ENCODE data around the gene G6PC3.
"Not testable (repeated sequence)": the region's sequence is repeated elsewhere in the genome, so short reads cannot be mapped to it uniquely, and the experiment has no call there.

G6PC3 gene

DNA sequence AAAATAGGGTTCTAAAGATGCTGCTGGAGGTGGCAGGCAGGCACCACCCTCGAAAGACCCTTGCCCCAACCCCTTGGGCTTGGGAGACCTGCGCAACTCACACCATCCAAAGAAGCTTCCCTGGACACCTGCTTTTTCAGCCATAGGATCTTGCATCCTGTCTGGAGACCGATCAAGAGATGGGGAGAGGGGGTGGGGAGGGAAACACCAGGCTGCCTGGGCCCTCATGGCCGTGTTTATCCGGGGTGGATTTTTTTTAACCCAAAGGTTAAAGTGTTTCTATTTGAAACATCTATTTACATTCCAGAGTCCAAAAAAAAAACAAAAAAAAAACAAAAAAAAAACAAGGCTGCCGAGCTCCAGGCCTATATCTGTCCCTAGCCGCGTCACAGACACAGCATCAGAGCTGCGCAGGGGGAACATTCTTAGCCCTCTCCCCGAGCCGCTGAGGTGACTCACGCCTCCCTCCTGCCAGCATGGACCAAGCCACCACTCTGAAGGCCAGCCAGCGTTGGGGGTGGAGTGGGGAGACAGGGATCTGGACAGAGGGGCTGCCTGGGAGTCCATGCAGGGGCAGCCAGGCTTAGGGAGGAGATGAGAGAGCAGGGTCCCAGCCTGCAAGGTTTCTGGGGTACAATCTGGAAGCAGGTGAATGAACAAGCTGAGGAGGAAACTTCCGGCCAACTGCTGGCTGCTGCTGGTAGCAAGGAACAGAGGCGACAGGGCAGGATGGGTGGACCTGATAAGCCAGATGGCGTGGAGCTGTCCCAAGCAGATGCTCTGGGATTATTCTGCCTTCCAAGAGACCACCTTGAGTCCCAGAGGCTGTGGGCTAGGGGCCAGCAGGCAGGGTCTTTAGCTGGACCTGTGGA lies 38.1 kb downstream of the G6PC3 start:
- DNase-seq (ENCODE audit: low read depth in 2 of 2), result no peak

DNA sequence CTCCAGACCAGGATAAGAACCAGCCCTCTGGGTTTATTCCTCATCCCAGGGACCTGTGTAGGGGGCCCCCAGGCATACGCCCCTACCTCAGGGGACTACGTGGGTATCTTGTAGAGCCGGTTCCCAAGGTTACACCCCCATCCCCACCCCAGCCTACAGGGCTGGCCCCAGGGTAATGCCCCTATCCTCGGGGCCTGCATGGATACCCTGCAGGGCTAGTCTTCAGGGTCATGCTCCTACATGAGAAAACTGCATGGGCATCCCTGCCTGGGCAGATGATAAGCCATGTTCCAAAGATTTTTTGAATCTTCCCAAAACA lies 38.7 kb downstream of the G6PC3 start:
- no peak for DNase-seq (ENCODE audit: low read depth in 2 of 2)

DNA sequence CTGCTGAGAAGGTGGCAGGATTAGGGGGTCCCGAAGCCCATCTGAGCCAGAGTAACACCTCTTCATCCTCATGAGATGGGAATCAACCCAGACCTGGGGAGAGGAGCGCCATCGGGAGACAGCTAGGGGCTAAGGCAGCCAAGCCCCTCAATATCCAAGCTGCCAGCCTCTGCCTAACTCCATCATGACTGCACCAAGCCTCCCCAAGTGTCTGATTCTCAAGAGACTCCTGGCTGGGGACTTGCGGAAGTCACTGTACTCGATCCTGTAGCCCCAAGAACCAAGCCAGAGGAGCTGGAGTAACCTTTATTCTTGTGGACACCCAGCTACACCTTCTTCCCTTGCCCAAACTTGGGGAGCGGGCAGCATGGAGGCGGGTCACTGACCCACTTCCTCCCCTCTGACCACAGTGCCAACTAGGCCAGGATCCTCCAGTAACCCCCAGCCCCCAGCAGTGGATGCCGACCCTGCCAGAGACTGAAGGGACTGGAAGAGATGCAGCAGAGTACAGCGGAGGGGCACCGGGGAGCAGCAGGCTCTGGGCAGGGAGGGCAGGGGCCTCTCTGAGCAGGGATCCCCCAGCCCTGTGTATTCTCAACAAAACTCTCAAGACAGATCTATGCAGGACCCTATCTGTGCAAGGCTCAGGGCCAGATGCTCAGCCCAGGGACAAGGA lies 39.6 kb downstream of the G6PC3 start:
- no peak for DNase-seq (ENCODE audit: low read depth in 2 of 2)

DNA sequence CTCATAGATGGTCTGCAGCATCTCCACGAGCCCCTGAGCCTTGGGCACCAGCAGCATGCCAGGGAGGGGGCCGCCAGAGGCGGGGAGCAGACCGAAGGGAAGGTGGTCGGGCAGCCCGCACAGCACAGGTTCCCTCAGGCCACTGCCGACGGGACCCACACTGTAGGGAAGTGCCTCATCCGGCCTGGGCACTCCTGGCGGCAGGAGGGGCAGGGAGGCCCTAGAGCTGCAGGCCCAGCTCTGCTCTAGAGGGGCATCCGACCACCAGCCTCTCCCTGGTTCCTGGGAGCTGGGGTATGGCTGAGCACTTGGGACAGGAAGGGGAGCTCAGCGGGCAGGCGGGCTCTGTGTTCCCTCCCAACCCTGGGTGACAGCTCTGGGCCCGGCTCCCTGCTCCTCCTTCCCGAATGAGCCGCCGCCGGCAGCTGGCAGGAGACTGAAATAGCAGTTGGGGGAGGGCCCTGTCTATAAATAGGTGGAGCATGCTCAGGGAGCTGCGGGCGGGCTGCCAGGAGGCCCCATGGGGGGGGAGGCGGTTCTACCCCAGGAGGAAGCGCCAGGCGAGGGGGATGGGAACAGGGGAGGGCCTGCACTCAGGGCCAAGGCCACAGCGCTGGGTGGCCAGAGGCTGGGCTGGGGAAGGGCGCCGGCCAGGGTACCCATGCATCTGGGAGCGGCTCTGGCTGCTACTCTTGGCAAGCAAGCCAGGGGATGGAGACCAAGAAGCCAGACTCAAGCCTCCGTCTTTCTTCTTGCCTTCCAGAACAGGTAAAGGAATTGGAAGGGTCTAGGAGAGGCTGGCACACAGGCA lies 40.5 kb downstream of the G6PC3 start:
- DNase-seq (ENCODE audit: low read depth in 2 of 2), result peak; percentile 33 to 52

DNA sequence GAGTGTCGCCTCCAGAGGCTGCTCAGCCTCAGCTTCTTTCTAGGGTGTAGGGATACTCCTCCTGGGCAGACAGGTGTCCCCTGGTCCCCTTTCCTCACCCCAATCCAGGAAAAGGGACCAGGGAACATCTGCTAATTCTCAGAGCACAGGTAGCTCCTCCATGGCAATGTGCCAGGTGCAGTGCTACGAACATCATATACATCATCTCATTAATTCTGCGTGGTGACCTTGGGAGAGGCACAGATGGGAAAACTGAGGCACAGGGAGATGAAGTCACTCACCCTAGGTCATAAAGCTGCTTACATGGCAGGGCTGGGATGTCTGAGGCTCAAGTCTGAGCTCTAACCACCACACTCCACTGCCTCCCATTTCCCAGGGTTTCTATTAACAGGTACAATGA lies 41.2 kb downstream of the G6PC3 start:
- no peak for DNase-seq (ENCODE audit: low read depth in 2 of 2)

DNA sequence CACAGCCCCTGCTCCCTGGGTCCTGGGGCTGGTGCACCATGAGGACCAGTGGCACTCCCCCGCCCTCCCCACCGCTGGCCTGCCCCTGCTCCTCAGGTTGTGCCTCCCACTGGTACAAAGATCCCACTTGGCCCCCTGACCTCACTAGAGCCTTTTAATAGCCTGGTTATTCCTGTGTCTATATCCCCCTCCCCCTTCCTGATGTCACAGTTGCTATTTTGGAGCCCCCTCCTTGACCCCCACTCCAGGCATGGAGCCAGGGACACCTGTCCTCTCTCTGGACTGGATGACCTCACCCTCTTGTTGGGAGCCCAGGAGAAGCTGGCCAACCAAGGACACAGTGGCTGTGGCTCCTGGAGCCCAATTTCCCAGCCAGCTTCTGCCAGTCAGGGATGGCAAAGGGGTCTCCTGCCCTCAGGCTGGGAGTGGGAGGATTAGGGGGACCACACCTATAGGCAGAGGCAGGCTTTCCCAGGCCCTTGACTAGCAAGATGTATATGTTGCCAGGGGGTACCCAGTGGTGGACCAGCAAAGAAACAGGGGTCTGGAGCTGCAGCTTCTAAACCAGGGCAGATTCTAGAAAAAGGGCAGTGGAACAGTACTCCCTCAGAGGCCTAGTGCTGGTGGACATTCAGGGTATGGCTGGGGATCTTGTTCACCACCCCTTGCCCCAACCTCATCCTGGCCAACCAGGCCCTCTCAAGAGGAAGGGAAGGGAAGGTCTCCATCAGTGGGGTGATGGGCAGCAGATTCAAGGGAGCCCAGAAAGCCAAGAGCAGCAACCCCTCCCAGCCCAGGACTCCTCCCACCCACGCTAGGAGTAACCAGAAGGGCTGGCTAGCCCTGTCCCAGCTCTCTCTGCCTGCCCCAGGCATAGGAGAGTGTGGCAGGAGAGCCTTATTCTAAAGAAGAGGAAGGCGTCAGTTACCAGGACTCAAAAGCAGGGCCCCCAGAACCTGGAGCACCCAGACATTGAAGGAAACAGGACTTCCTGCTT lies 42.0 kb downstream of the G6PC3 start:
- no peak for DNase-seq (ENCODE audit: low read depth in 2 of 2)

DNA sequence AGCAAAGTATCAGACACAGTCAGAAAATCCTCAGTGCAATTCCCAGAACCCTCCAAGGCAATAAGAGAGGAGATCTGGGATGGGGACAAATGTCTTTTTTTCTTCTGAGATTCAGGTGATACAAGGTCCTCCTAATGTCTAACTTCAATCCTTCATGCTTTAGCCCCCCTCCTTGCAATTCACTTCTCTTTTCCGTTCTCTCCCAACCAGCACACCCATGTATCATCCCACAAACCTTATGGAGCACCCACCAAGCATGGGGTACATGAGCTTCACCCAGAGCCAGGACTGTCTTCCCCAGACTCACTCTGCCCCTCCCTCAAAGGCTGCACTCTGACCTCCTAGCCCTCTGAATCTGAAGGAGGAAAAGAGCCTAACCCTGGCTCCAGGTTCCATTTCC lies 42.8 kb downstream of the G6PC3 start:
- no peak for DNase-seq (ENCODE audit: low read depth in 2 of 2)

DNA sequence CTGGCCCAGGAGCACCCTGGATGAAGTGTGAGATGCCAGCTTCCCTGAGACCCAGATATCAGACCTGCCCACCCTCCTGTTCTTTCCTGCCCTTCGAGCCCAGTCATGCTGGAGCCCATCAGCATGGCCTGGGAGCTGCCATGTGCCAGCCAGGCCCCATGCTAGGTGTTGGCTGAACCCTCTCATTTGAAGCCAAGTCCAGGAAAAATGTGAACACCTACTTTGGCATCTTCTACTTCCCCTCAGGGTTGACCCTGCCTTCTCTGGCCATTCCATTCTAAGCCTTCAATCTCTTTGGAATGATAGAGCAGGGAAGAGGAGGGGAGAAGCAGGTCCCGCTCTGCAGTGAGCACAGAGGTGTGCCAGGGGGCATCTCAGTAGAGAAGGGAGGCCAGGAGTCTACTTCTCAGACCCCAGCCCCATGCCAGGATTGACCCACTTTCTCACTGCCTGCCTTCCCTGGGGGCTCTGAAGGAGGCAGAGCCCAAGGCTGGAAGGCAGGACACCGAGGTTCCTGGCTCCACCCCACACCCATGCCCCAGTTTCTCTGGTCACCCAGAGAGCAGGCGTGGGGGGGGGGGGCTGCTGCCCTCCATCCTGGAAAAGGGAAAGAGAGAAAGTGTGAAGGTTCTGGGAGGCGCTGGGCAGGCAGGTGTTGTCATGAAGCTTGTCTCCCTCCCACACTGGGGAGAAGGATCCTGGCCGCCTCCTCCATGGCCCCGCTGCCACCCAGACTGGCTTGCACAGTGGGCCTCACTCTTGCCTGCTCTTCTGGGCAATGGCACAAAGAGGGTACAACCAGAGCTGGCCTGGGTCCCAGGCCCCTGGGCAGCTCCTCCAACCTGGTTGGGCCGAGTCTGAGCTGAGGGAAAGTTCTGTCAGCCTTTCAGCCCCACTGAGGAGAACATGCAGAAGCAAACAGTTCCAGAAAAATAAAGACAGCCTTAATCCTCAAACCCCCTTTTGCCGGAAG lies 43.6 kb downstream of the G6PC3 start:
- no peak for DNase-seq (ENCODE audit: low read depth in 2 of 2)

DNA sequence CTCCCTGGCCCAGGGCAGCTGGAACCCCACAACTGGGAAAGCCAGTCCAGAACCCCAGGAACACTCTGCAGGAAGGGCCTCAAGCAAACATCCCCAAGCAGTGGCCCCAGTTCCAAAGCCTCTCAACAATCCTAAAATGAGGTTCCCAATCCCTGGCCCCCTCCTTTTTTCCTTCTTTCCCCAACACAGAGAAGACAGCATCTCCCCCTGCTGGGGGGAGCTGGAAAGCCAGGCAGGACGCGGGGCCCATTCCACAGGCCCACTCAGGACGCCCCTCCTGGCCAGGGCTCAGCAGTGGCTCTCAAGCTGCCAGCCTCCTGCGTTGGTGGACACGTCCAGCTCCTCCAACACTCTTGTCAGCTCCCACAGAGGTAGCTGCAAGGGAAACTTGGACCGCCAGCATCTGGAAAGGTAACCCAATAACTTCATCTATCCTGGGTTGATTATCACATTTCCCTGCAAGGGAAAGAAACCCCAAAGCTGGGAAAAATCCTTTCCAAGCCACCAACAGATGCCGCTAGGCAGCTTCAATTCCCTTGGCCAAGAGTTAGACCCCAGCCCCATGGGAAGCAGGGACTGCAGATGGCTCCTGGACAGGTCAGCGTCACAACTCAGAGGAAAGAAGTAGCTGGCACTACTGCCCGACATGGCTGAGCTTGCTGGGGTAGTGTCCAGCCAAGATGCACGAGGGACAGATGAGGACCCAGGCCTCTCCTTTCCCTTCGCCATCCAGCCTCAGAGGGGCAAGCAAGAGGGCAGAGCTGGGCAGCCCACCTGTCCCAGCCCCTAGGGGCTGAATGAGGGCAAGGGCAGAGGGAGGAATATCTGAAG lies 45.3 kb downstream of the G6PC3 start:
- no peak for DNase-seq (ENCODE audit: low read depth in 2 of 2)

DNA sequence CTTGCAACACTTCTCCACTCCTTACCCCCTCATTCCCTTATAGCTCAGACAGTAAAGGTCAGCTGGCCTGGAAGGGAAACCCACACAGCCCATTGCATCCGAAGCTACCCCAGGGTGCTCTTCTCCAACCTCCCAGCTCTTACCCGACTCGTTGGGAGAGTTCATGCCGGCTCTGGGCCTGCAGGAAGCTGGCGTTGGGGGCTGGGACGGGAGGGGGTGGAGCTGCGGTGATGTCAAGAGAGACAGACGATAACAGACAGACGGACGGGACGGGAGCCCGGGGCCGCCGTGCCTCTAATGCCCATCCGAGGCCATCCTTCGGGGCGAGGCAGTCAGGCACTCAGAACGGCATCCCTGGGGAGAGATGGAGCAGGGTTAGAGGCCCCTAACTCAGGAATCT lies 46.8 kb downstream of the G6PC3 start:
- DNase-seq (ENCODE audit: low read depth in 2 of 2), result no peak

DNA sequence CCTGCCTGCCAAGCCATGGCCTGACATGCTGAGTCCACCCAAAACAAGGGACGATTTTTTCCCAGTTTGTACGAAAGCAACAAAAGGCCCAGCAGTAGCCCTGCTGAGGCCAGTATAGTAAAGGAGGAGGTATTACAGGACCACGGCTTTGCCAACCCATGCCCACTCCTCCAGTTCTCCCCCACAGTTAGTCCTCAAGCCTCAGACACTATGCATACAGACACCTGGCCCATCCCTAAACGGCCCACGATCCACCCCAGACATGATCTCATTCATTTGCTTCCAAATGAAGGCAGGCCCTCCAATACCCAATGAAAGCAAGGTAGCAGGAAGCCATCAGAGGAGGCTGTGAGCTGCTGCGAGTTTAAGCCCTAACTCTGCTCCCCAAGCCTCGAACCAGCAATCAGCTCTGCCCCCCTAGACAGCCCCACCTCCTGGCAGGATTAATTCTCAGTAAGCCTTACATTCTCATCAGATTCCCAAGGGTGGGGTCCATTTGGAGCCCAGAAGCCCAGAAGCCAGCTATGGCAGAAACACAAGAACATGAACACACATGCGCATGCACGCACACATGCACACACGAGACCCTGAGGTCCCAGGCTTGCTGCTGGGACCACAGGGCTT lies 48.0 kb downstream of the G6PC3 start:
- no peak for DNase-seq (ENCODE audit: low read depth in 2 of 2)

DNA sequence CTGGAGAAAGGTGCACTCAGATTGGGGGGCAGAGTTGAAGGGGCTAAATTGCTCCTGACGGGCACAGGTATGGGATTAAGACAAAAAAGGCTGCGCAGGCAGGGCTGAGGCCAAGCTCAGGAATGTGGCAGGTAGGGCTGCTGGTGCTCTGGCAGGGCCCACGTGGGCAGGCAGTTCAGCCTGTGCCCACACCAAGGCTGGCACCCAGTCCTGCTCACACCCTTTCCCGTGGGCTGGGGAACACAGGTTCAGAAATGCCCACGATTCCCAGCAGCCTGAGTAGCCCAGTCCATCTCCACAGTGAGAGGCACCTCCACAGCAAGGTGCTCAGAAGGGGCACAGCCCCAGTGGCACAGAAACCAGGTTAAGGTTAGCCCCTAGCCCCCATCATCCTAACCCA lies 48.5 kb downstream of the G6PC3 start:
- DNase-seq (ENCODE audit: low read depth in 2 of 2), result no peak

DNA sequence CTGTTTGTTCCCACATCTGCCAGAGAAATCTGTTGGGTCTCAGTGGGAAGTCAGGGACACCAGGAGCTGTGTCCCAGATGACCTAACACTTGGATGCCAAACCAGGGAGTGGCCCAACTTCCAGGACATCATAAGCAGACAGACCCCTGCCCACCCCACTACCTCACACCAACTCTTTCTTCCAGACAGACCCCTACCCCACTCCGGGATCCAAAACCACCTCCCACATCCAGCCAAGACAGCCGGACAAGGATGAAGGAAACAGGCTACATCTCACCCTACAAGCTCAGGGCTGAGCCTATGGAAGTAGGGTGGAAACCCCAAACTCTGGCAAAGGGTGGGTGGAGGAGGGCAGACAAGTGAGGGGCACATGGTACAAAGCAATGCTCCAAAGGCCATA lies 49.3 kb downstream of the G6PC3 start:
- no peak for DNase-seq (ENCODE audit: low read depth in 2 of 2)

DNA sequence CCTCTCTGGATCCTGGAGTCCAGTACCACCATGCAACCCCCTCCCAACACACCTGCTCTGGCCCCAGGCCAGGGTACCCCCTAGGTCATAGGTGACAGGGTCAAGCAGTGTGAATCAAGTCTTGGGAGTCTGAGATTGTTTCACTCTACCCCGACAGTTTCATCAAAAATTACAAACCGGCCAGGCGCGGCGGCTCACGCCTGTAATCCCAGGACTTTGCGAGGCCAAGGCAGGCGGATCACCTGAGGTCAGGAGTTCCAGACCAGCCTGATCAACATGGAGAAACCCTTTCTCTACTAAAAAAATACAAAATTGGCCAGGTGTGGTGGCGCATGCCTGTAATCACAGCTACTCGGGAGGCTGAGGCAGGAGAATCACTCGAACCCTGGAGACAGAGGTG lies 49.7 kb downstream of the G6PC3 start:
- not testable (repeated sequence) for DNase-seq (ENCODE audit: low read depth in 2 of 2)

DNA sequence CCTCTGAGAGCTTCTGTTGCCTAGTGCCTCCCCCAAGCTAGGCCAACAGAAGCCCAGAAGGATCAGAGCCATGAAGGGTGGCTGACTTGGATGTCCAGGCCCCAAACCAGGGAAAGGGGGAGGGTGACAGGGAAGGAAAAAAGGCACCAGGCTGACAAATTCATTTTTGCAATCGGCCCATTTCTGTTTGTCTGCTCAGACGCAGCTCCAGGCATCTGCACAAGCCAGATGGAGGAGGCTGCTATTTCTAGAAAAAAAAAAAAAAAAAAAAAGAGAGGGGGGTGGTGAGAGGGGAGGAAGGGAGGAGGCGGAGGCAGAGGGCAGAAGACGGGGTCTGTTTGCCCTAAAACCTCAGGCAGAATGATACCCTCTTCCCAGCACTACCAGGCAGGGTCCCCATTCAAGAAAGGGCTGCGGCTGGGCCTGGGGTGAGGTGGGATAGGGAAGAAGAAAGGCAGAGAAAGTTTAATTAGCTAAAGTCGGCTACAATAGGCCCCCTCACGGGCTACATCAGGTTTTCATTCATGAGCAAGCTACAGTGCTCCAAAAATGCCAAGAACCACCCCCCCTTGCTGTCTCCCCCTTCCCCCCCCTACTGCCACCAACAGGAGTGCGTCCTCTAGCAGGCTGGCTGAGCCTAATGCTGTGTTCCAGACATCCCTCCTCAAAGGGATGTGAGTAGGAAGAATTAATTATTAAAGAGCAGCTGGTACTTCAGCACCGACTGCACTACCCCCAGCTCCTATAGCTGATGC lies 50.5 kb downstream of the G6PC3 start:
- no peak for DNase-seq (ENCODE audit: low read depth in 2 of 2)

DNA sequence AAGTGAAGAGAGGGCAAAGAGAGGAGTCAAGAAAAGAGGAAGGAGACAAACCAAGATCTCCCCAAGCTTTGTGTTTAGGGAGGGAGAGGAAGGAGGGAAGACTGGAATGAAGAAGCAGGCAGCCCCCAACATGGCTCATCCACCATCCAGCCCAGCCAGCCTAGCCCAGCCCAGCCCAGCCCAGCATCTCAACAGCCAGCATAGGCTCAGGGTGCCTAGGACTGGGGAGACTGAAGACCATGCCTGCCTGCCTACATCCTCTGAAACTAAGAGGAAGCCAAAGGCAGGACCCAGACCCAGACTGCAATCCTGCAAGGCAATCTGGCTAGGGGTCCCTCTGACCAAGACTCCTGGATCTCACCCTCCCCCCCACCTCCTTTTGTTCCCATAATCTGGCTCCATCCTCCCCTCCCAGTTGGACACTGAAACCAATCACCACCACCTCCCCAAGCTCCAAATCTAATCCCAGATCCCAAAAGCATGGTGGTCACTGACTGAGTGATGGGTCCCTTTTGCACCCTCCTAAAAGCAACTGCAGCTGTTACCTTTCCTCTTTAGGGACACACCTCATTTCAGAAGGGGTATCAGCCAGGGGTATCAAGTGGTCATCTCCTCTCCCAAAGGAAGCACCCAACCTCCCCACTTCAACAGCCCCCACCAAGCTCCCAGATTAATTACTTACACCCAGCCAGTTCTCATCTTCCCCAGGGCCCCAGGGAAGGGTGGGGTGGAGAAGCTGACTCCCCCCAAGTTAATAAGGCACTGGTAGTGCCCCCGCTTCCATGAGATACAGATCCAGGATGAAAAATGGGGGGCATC lies 51.7 kb downstream of the G6PC3 start:
- no peak for DNase-seq (ENCODE audit: low read depth in 2 of 2)

DNA sequence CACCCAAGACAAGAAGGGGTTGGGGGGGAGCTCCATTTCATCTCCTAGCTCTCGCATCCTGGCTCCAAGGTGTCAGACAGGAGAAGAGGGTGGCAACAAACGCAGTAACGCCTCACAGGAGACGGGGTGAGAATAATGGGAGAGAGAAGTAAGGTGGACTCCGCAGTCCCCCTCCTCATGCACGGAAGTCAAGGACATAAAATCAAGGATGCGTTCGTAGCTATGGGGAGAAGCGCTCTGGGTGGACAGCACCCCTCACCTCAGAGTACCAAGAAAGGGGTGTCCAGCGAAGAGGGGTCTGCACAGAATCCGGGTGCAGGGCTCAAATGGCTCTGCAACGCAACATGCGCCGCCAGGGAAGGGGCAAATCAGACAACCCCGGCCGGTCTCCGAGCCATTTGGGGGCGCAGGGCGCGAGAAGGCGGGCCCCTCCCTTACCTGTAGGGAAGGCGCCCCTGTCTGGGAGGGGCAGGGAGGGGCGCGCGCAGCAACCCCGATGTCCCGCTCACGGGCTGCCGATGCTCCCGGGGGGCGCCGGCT lies 52.4 kb downstream of the G6PC3 start:
- DNase-seq (ENCODE audit: low read depth in 2 of 2), result no peak
